Osteocyte (in vitro differentiated cells): ENCODE data around the gene ATP11C. TPM values are rescaled to one million over a fixed set of nuclear protein-coding genes. Genes with fewer than 3 reads are reported as not detected.
"Not testable (repeated sequence)": the region's sequence is repeated elsewhere in the genome, so short reads cannot be mapped to it uniquely, and the experiment has no call there.

Experiments
- DNase-seq: peaks from one replicate; pipeline ENCODE4 v3.0.0; 2021; ENCODE audit warnings: mixed read lengths; ENCODE audit not compliant: unreplicated experiment; ENCODE audit errors: extremely low spot score
- H3K27ac Mint-ChIP-seq: one replicate; pipeline ENCODE4 v1.8.0; 2021; ENCODE audit warnings: mild to moderate bottlenecking, mixed read lengths; ENCODE audit not compliant: unreplicated experiment
- H3K27me3 Mint-ChIP-seq: one replicate; pipeline ENCODE4 v1.8.0; 2021; ENCODE audit warnings: mixed read lengths; ENCODE audit not compliant: unreplicated experiment
- H3K36me3 Mint-ChIP-seq: one replicate; pipeline ENCODE4 v1.8.0; 2021; ENCODE audit warnings: mixed read lengths; ENCODE audit not compliant: unreplicated experiment
- H3K4me1 Mint-ChIP-seq: one replicate; pipeline ENCODE4 v1.8.0; 2021; ENCODE audit warnings: mixed read lengths; ENCODE audit not compliant: unreplicated experiment
- H3K4me3 Mint-ChIP-seq: one replicate; pipeline ENCODE4 v1.8.0; 2021; ENCODE audit warnings: mild to moderate bottlenecking, moderate library complexity, mixed read lengths; ENCODE audit not compliant: unreplicated experiment
- H3K9me3 Mint-ChIP-seq: one replicate; pipeline ENCODE4 v1.8.0; 2021; ENCODE audit warnings: mixed read lengths; ENCODE audit not compliant: unreplicated experiment
- CTCF ChIP-seq: fragments of 200-600 bp; sonication (generic); IDR thresholded peaks from 2 replicates; pipeline ENCODE4 v1.5.0; 2021; ENCODE audit warnings: antibody characterized with exemption, mild to moderate bottlenecking, moderate library complexity
- total RNA-seq: library from RNA; stranded (reverse); gene quantifications from 2 replicates; pipeline ENCODE4 v1.2.1, GENCODE V29; 2021

ATP11C gene
- total RNA-seq, 1 donor from 2014 or later: 24.1 TPM

GRCh38 chrX:139851730-139852129, 81.1 kb downstream of the ATP11C start:
- Mint-ChIP-seq H3K9me3 (no peaks in the 10 kb centered on the region), H3K4me1 (peaks cover 20% of the 10 kb centered on the region), H3K27ac (peak overlapping the region; percentile 75), H3K36me3 (no peaks in the 10 kb centered on the region), H3K4me3 (peak overlapping the region; percentile 40), H3K27me3 (no peaks in the 10 kb centered on the region)
- no peak for DNase-seq
- TF ChIP-seq CTCF: no peak

GRCh38 chrX:139850968-139851367, 81.9 kb downstream of the ATP11C start:
- no peak overlapping the region for H3K4me3 Mint-ChIP-seq
- TF ChIP-seq CTCF: no peak
- peak overlapping the region; percentile 75 for H3K27ac Mint-ChIP-seq
- DNase-seq: no peak
- no peaks in the 10 kb centered on the region for H3K36me3 Mint-ChIP-seq
- H3K9me3 Mint-ChIP-seq: no peaks in the 10 kb centered on the region
- H3K27me3 Mint-ChIP-seq: no peaks in the 10 kb centered on the region
- peaks cover 20% of the 10 kb centered on the region for H3K4me1 Mint-ChIP-seq

- Mint-ChIP-seq H3K9me3 (peaks cover 1% of the 10 kb centered on the region), H3K36me3 (no peaks in the 10 kb centered on the region), H3K27me3 (no peaks in the 10 kb centered on the region), H3K4me1 (no peaks in the 10 kb centered on the region), H3K4me3 (no peak overlapping the region), H3K27ac (no peak overlapping the region)
- TF ChIP-seq CTCF: no peak
- DNase-seq: no peak
Measured at GRCh38 chrX:139844884-139845283, 88.0 kb downstream of the ATP11C start.

GRCh38 chrX:139844163-139844562, 88.7 kb downstream of the ATP11C start:
- no peak for DNase-seq
- Mint-ChIP-seq H3K9me3 (peaks cover 5% of the 10 kb centered on the region), H3K27me3 (no peaks in the 10 kb centered on the region), H3K36me3 (no peaks in the 10 kb centered on the region), H3K27ac (no peak overlapping the region), H3K4me1 (no peaks in the 10 kb centered on the region), H3K4me3 (no peak overlapping the region)
- no peak for TF ChIP-seq CTCF

- Mint-ChIP-seq H3K9me3 (peaks cover 5% of the 10 kb centered on the region), H3K27ac (no peak overlapping the region), H3K36me3 (no peaks in the 10 kb centered on the region), H3K27me3 (no peaks in the 10 kb centered on the region), H3K4me3 (no peak overlapping the region), H3K4me1 (no peaks in the 10 kb centered on the region)
- DNase-seq: no peak
- no peak for TF ChIP-seq CTCF
Measured at GRCh38 chrX:139842326-139843185, 90.3 kb downstream of the ATP11C start.

GRCh38 chrX:139836335-139836734, 96.5 kb downstream of the ATP11C start:
- not testable (repeated sequence) for H3K36me3 Mint-ChIP-seq, H3K4me3 Mint-ChIP-seq, H3K27ac Mint-ChIP-seq, DNase-seq, H3K27me3 Mint-ChIP-seq, H3K9me3 Mint-ChIP-seq
- peaks cover 24% of the 10 kb centered on the region for H3K4me1 Mint-ChIP-seq
